Ishikawa (cell line): Measurements from ENCODE around the gene SF3A1.

Experiments
- CEBPB ChIP-seq: IDR thresholded peaks from 2 replicates; pipeline ENCODE4 v1.6.1; 2012
- CREB1 ChIP-seq: IDR thresholded peaks from 2 replicates; pipeline ENCODE4 v1.6.1; 2012; ENCODE audit warnings: low read depth
- EGR1 ChIP-seq: IDR thresholded peaks from 2 replicates; pipeline ENCODE4 v1.6.1; 2012
- EP300 ChIP-seq: IDR thresholded peaks from 2 replicates; pipeline ENCODE4 v1.6.1; 2012; ENCODE audit warnings: borderline replicate concordance
- FOXM1 ChIP-seq: IDR thresholded peaks from 2 replicates; pipeline ENCODE4 v1.6.1; 2012; ENCODE audit warnings: low read depth, borderline replicate concordance
- MAX ChIP-seq: IDR thresholded peaks from 2 replicates; pipeline ENCODE4 v1.6.1; 2012
- REST ChIP-seq: IDR thresholded peaks from 2 replicates; pipeline ENCODE4 v1.6.1; 2012; ENCODE audit warnings: low read depth, mild to moderate bottlenecking
- TAF1 ChIP-seq: IDR thresholded peaks from 2 replicates; pipeline ENCODE4 v1.6.1; 2012; ENCODE audit warnings: low read depth, mild to moderate bottlenecking
- TCF12 ChIP-seq: IDR thresholded peaks from 2 replicates; pipeline ENCODE4 v1.6.1; 2012; ENCODE audit warnings: low read depth
- TEAD4 ChIP-seq: IDR thresholded peaks from 2 replicates; pipeline ENCODE4 v1.6.1; 2012
- USF1 ChIP-seq: IDR thresholded peaks from 2 replicates; pipeline ENCODE4 v1.6.1; 2012
- YY1 ChIP-seq: IDR thresholded peaks from 2 replicates; pipeline ENCODE4 v1.6.1; 2012; ENCODE audit warnings: low read depth
- ZBTB7A ChIP-seq: IDR thresholded peaks from 2 replicates; pipeline ENCODE4 v1.6.1; 2012; ENCODE audit warnings: low read depth

GRCh38 chr22:30307041-30307574, 49.6 kb downstream of the SF3A1 start:
- TF ChIP-seq TCF12 (no peak), CEBPB (no peak), TAF1 (no peak), EGR1 (no peak), CREB1 (no peak), FOXM1 (no peak), YY1 (no peak), EP300 (no peak), REST (no peak), MAX (no peak), TEAD4 (no peak), ZBTB7A (no peak), USF1 (no peak)
